ENCODE data around the gene DLG1. TPM values are rescaled to one million over a fixed set of nuclear protein-coding genes. Genes with fewer than 3 reads are reported as not detected.

Gene DLG1
- total and polyA plus RNA-seq, 4 experiments from 2014 or later = 21.4 to 92.1 (median 61.2) TPM

DNA sequence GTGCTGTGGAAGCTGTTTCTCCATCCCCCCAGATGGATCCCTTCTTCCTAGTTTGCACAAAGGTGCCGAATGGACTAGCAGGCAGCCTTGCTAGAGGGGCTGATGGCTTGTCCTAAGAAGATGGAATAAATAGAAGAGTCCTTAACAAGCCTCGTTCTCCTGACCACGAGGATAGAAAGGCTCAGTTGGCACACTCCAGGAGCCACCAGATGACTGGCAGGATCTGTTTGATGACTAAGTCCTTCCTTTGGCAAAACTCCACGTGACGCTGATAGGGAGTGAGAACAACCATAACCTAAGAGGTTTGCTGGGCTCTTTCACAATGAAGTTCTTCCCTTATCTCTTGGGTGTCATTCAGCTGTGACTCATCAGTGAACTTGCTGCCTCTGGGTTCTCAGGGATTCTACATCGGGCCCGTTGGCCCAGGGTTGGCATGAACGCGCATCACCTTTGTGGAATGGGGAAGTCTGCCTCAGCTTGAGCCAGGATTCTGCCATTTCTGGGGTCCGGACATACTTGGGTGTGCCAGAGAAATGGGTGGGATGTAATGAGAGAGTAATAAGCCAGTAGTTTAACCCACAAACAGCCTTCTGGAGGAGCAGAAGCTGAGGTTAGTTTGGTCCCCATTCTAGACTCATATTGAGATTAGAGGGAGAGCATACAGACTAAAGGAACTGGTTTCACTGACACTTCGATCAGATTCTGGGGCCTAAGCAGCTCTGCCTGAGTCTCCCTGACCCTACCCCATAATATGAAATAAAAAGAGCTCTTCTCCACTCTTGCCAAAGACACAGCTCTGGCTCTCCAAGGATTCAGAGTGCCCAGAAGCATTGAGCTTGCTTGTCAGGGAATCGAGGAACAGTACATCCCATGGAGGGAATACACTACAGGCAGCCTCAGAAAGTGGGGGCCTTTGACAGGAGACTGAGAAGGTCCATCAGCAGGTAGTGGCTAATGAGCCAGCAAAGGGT, 266.8 kb downstream of the DLG1 start:
- intact Hi-C loops (cut with micrococcal nuclease) = no loop called here
- H3K9me3 ChIP-seq (ENCODE audit: control insufficient read depth in 1 of 2, low read length in 2 of 2) = no peaks in the 10 kb centered on the region
- H3K27me3 Mint-ChIP-seq = no peaks in the 10 kb centered on the region
- ChIA-PET POLR2A (ENCODE audit: partially characterized antibody) (no interaction called here), CTCF (ENCODE audit: partially characterized antibody) (interaction anchor here (1.1 to 1.7 kb wide), 5 partner anchors 10 to 19 kb away, joined by 3 to 5 read pairs (median 3); no protein-coding TSS in a partner anchor)
- peak overlapping the region in 3 of 8 donors; percentile 7 to 56 (median 28) for H3K4me3 Mint-ChIP-seq
- no peak overlapping the region for H3K4me3 ChIP-seq (ENCODE audit: low read length in 2 of 2)
- peak overlapping the region in 2 of 7 donors; percentile 13 to 18 for H3K27ac Mint-ChIP-seq
- H3K4me1 ChIP-seq (ENCODE audit: insufficient read depth, low read length) = peaks cover 3% of the 10 kb centered on the region
- no peak for DNase-seq
- no peaks in the 10 kb centered on the region for H3K27me3 ChIP-seq (ENCODE audit: insufficient read depth, low read length)
- peaks cover 3 to 5% (median 4%) of the 10 kb centered on the region in 4 donors for H3K4me1 Mint-ChIP-seq
- no peaks in the 10 kb centered on the region for H3K9me3 Mint-ChIP-seq
- H3K36me3 Mint-ChIP-seq = no peaks in the 10 kb centered on the region
- H3K36me3 ChIP-seq (ENCODE audit: insufficient read depth, low read length) = no peaks in the 10 kb centered on the region
- H3K27ac ChIP-seq (ENCODE audit: low read depth, low read length) = no peak overlapping the region

DNA sequence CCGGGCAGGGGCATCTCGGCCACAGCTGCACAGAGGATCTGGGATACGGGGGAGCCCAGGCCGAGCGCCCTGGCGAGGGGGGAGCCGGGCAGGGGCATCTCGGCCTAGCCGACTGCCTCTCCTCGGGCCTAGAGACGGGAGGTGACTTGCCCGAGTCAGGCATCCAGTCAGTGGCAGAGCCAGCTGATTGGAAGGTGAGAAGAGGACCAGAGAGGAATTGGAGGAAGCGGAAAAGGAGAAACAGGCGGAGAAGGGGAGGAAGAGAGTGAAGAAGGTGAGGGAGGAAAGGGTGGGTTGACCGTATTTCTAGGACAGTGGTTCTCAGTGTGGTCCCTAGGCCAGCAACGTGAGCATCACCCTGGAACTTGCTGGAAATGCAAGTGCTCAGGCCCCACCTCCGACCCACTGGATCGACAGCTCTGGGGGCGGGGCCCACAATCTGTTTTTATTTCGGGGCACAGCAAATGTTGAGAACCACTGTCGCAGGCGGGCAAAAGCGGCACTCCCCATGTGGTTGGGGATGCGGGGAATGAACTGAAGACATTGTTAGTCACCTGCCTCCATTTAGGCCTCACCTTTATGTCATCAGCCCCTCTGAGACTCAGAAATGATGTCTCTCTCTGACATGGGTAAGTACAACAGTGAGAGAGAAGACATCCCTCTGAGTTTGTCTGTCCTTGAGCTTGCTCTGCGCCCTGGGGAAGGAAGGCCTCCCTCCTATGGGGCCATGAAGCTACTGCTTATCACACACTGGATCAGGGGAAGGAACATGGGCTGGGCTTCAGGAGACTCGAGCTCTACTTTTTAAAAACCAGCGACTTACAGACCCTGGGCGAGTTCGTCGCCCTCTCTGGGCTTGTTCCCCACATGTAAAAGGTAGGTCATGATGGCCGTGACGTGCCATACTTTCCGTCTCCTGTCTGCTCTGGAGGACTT, 267.8 kb downstream of the DLG1 start:
- Mint-ChIP-seq H3K27ac (peak overlapping the region in 3 of 7 donors; percentile 13 to 51 (median 18)), H3K4me1 (peaks cover 3 to 4% (median 3%) of the 10 kb centered on the region in 4 donors), H3K4me3 (peak overlapping the region in 4 of 8 donors; percentile 12 to 56 (median 35)), H3K9me3 (no peaks in the 10 kb centered on the region), H3K27me3 (no peaks in the 10 kb centered on the region), H3K36me3 (no peaks in the 10 kb centered on the region)
- ChIA-PET CTCF (ENCODE audit: partially characterized antibody) (interaction anchor here (0.7 to 2.1 kb wide), 11 partner anchors 9 to 33 kb away, joined by 3 to 17 read pairs (median 4); no protein-coding TSS in a partner anchor), POLR2A (ENCODE audit: partially characterized antibody) (interaction anchor here (0.6 to 1.7 kb wide), 2 partner anchors 28 to 163 kb away, joined by 3 to 6 read pairs; partner anchors contain the start of gene SENP5)
- H3K27ac ChIP-seq (ENCODE audit: low read depth, low read length) = no peak overlapping the region
- intact Hi-C loops (cut with micrococcal nuclease) = no loop called here
- peaks cover 3% of the 10 kb centered on the region for H3K4me1 ChIP-seq (ENCODE audit: insufficient read depth, low read length)
- no peaks in the 10 kb centered on the region for H3K9me3 ChIP-seq (ENCODE audit: control insufficient read depth in 1 of 2, low read length in 2 of 2)
- H3K27me3 ChIP-seq (ENCODE audit: insufficient read depth, low read length) = no peaks in the 10 kb centered on the region
- no peak for DNase-seq
- H3K36me3 ChIP-seq (ENCODE audit: insufficient read depth, low read length) = no peaks in the 10 kb centered on the region
- no peak overlapping the region for H3K4me3 ChIP-seq (ENCODE audit: low read length in 2 of 2)

DNA sequence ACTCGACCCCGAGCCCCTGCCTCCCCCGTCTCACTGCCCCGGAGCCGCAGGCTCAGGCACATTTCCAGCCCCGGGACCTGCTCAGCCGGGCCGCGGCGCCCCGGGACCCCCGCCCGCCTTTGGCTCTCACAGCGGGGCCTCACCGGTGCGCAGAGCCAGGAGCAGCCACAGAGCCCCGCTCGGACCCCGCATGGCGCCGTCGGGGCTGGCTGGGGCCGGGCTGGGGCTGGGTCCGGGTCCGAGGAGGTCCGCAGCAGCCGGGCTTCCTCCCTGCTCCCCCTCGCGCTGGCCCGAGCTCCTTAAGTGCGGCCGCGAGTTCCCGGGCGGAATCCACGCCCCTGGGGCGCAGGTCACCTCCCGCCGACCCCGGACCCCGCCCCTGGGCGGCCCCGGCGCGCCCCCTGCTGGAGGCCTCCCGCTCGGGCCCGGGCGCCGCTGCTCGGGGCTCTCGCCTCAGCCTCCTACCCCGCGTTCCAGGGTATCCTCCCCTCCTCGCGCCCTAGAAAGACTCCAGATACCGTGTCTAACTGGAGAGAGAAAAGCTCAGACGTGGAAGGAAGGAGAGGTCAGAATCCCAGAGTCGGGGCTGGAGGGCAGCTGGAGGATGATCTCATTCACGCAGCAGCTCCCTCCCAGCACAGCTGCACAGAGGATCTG, 268.8 kb downstream of the DLG1 start, which contains the start of gene MELTF:
MELTF (minus strand) TSS at position 307 of the 657 bp plus-strand sequence; CDS start at position 192, 115 bp downstream.
- peak within 1 kb of the TSS; percentile 11 to 51 for H3K4me3 ChIP-seq (ENCODE audit: low read length in 2 of 2)
- peak within 1 kb of the TSS; percentile 21 for H3K27ac ChIP-seq (ENCODE audit: low read depth, low read length)
- no peaks in the 10 kb centered on the region for H3K27me3 ChIP-seq (ENCODE audit: insufficient read depth, low read length)
- CTCF ChIA-PET (ENCODE audit: partially characterized antibody) = interaction anchor here (0.6 to 2.1 kb wide), 13 partner anchors 8 to 46 kb away, joined by 3 to 17 read pairs (median 4); no protein-coding TSS in a partner anchor
- no peaks in the 10 kb centered on the region for H3K36me3 ChIP-seq (ENCODE audit: insufficient read depth, low read length)
- H3K27me3 Mint-ChIP-seq = no peaks in the 10 kb centered on the region
- POLR2A ChIA-PET (ENCODE audit: partially characterized antibody) = interaction anchor here (0.6 to 1.7 kb wide), 3 partner anchors 27 to 162 kb away, joined by 3 to 6 read pairs (median 3); partner anchors contain the start of gene SENP5
- H3K4me3 Mint-ChIP-seq = peak within 1 kb of the TSS; percentile 67 to 83 (median 81)
- intact Hi-C loops (cut with micrococcal nuclease) = loop anchor here (2.0 kb wide), 1 partner anchor 51 kb away; no protein-coding TSS in a partner anchor
- H3K4me1 Mint-ChIP-seq = peaks cover 0 to 8% (median 4%) of the 10 kb centered on the region in 4 donors
- peak; percentile 55 to 76 (median 68) for DNase-seq
- no peaks in the 10 kb centered on the region for H3K36me3 Mint-ChIP-seq
- H3K27ac Mint-ChIP-seq = peak within 1 kb of the TSS in 4 of 7 donors; percentile 29 to 78 (median 58)
- peaks cover 3% of the 10 kb centered on the region for H3K4me1 ChIP-seq (ENCODE audit: insufficient read depth, low read length)
- no peaks in the 10 kb centered on the region for H3K9me3 Mint-ChIP-seq
- no peaks in the 10 kb centered on the region for H3K9me3 ChIP-seq (ENCODE audit: control insufficient read depth in 1 of 2, low read length in 2 of 2)

DNA sequence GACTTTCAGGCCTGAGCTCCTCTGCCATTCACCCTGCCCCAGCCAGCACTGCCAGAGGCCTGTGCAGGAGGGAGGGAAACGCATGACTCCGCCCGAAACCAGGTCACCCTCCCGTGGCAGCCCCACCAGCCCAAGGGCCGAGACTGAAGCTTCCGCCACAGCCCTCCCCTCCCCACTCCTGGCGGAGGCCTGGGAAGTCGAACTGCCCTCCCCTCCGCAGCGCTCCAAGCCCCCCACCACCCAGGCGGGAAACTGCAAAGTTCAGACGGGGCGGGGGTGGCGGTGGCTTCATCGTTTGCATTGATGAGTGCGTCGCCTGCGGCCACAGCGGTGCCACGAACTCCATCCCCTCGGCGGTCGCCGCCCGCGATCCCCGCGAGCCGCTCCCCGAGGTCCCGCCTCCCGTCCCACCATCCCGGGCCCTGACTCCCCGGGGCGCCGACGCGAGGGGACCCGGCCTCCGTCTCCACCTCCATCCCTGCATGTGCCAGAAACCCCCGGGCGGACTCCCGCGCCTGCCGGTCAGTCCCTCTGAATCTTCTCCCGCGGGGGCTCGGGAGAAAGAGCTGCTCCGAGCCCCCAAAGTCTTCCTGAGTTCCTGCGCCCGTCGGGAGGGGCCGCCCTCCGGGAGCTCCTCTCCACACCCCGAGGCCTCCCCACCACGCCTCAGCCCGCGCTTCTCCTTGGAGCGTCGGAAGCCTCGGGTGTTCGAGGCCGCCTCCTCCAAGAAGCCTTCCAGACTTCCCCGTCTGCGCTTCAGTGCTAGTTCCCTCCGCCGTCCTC, 269.5 kb downstream of the DLG1 start:
- H3K4me1 Mint-ChIP-seq = peaks cover 0 to 10% (median 6%) of the 10 kb centered on the region in 4 donors
- peak overlapping the region in 3 of 7 donors; percentile 29 to 78 (median 66) for H3K27ac Mint-ChIP-seq
- H3K36me3 Mint-ChIP-seq = no peaks in the 10 kb centered on the region
- Histone ChIP-seq H3K36me3 (ENCODE audit: insufficient read depth, low read length) (no peaks in the 10 kb centered on the region), H3K4me3 (ENCODE audit: low read length in 2 of 2) (peak overlapping the region; percentile 11 to 51), H3K27me3 (ENCODE audit: insufficient read depth, low read length) (no peaks in the 10 kb centered on the region), H3K9me3 (ENCODE audit: control insufficient read depth in 1 of 2, low read length in 2 of 2) (no peaks in the 10 kb centered on the region), H3K27ac (ENCODE audit: low read depth, low read length) (peak overlapping the region; percentile 21), H3K4me1 (ENCODE audit: insufficient read depth, low read length) (peaks cover 3% of the 10 kb centered on the region)
- peak overlapping the region; percentile 67 to 83 (median 81) for H3K4me3 Mint-ChIP-seq
- intact Hi-C loops (cut with micrococcal nuclease) = loop anchor here (1.0 to 2.0 kb wide), 2 partner anchors 26 to 50 kb away; no protein-coding TSS in a partner anchor
- ChIA-PET POLR2A (ENCODE audit: partially characterized antibody) (interaction anchor here (1.0 to 1.7 kb wide), 3 partner anchors 27 to 161 kb away, joined by 3 to 6 read pairs (median 3); partner anchors contain the start of gene SENP5), CTCF (ENCODE audit: partially characterized antibody) (interaction anchor here (0.9 to 2.1 kb wide), 10 partner anchors 12 to 45 kb away, joined by 3 to 17 read pairs (median 4); no protein-coding TSS in a partner anchor)
- no peaks in the 10 kb centered on the region for H3K27me3 Mint-ChIP-seq
- peak in 2 of 5 donors; percentile 11 to 19 for DNase-seq
- H3K9me3 Mint-ChIP-seq = no peaks in the 10 kb centered on the region

DNA sequence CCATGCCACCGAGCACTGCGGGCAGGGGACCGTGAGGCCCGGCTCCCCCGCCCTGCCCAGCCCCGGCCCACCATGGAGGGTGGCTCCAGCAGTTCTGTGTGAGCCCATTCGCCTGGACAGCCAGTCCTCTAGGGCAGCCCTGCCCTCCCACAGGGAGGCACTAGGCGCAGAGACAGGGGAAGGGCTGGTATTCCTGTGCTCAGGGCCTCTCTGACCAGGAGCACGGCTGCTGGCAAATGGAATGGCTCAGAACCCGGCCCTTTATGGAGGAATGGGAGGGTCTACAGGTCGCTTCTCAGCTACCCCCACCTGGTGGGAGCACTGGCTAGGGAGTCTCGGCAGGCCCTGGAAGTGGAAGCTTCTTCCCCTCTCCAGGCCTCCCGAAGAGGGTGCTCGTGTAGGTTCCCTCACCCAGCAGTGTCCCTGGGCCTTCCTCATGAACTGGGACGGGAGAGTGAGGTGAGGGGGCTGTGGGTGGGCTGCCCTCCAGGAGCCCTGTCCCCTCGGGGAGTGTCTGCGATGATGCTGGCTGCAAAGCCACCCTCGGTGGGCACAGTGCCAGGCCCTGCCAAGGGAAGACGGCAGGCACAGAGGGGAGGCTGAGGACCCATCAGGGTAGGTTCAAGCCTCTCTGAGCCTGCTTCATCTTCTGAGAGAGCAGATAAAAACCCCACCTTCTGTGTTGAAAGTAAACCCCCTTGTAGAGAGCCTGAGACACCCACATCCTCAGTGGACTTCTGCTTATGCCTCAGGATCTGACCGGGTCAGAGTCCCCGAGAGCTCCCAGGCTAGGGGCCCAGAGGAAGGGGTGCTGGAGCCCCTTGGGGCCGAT, 270.3 kb downstream of the DLG1 start:
- Histone ChIP-seq H3K36me3 (ENCODE audit: insufficient read depth, low read length) (no peaks in the 10 kb centered on the region), H3K27me3 (ENCODE audit: insufficient read depth, low read length) (no peaks in the 10 kb centered on the region), H3K9me3 (ENCODE audit: control insufficient read depth in 1 of 2, low read length in 2 of 2) (no peaks in the 10 kb centered on the region), H3K27ac (ENCODE audit: low read depth, low read length) (no peak overlapping the region), H3K4me1 (ENCODE audit: insufficient read depth, low read length) (peaks cover 3% of the 10 kb centered on the region), H3K4me3 (ENCODE audit: low read length in 2 of 2) (no peak overlapping the region)
- intact Hi-C loops (cut with micrococcal nuclease) = loop anchor here (1.0 to 2.0 kb wide), 2 partner anchors 25 to 49 kb away; no protein-coding TSS in a partner anchor
- Mint-ChIP-seq H3K4me3 (peak overlapping the region; percentile 62 to 82 (median 73)), H3K36me3 (no peaks in the 10 kb centered on the region), H3K9me3 (no peaks in the 10 kb centered on the region), H3K27ac (peak overlapping the region in 2 of 7 donors; percentile 29 to 61), H3K4me1 (peaks cover 3 to 18% (median 12%) of the 10 kb centered on the region in 4 donors), H3K27me3 (peaks cover 2 to 4% of the 10 kb centered on the region in 2 donors)
- ChIA-PET CTCF (ENCODE audit: partially characterized antibody) (interaction anchor here (1.4 to 1.6 kb wide), 2 partner anchors 25 to 32 kb away, joined by 3 to 4 read pairs; no protein-coding TSS in a partner anchor), POLR2A (ENCODE audit: partially characterized antibody) (interaction anchor here (1.2 kb wide), 1 partner anchor 43 kb away, joined by 3 read pairs; no protein-coding TSS in a partner anchor)
- DNase-seq = no peak

Measured in CD4-positive, alpha-beta memory T cell (primary cell).